ENCODE measurements around the gene SMARCE1.

Gene SMARCE1

GRCh38 chr17:40686192-40686591, 38.6 kb upstream of the SMARCE1 start:
- H3K27me3 ChIP-seq (ENCODE audit: low read length) = no peaks in the 10 kb centered on the region
- no peak overlapping the region for H3K9ac ChIP-seq (ENCODE audit: low read length)
- H3K27ac ChIP-seq (ENCODE audit: low read depth, low read length) = no peak overlapping the region
- H3F3A ChIP-seq (ENCODE audit: insufficient read depth) = no peaks in the 10 kb centered on the region
- no peaks in the 10 kb centered on the region for H3K79me2 ChIP-seq (ENCODE audit: insufficient read depth, low read length)
- H3K36me3 ChIP-seq (ENCODE audit: low read length) = no peaks in the 10 kb centered on the region
- no peak overlapping the region for H2AFZ ChIP-seq (ENCODE audit: low read depth, low read length, severe bottlenecking)
- no peak overlapping the region for H3K4me2 ChIP-seq (ENCODE audit: low read depth, low read length, poor library complexity, severe bottlenecking)
- no peak for TF ChIP-seq CTCF (IDR thresholded peaks at IDR 0.05; ENCODE audit: insufficient read depth, low read length, poor library complexity, severe bottlenecking)
- TF ChIP-seq EZH2phosphoT487 (conservative IDR thresholded peaks at IDR 0.05; ENCODE audit: low read length) = no peak
- no peaks in the 10 kb centered on the region for H4K20me1 ChIP-seq (ENCODE audit: low read depth, low read length)
- no peak overlapping the region for H3K4me3 ChIP-seq (ENCODE audit: insufficient read depth, low read length, poor library complexity, severe bottlenecking)
- no peaks in the 10 kb centered on the region for H3K9me3 ChIP-seq (ENCODE audit: insufficient read depth, low read length)
- H3K9me2 ChIP-seq (replicated peaks; ENCODE audit: insufficient read depth, low read length) = no peaks in the 10 kb centered on the region

GRCh38 chr17:40680998-40681397, 33.4 kb upstream of the SMARCE1 start:
- no peaks in the 10 kb centered on the region for H3F3A ChIP-seq (ENCODE audit: insufficient read depth)
- no peaks in the 10 kb centered on the region for H3K9me2 ChIP-seq (replicated peaks; ENCODE audit: insufficient read depth, low read length)
- H2AFZ ChIP-seq (ENCODE audit: low read depth, low read length, severe bottlenecking) = no peak overlapping the region
- H3K9me3 ChIP-seq (ENCODE audit: insufficient read depth, low read length) = no peaks in the 10 kb centered on the region
- H3K9ac ChIP-seq (ENCODE audit: low read length) = no peak overlapping the region
- H3K4me3 ChIP-seq (ENCODE audit: insufficient read depth, low read length, poor library complexity, severe bottlenecking) = no peak overlapping the region
- TF ChIP-seq EZH2phosphoT487 (conservative IDR thresholded peaks at IDR 0.05; ENCODE audit: low read length) (no peak), CTCF (IDR thresholded peaks at IDR 0.05; ENCODE audit: insufficient read depth, low read length, poor library complexity, severe bottlenecking) (no peak)
- H3K36me3 ChIP-seq (ENCODE audit: low read length) = no peaks in the 10 kb centered on the region
- no peaks in the 10 kb centered on the region for H3K79me2 ChIP-seq (ENCODE audit: insufficient read depth, low read length)
- H3K4me2 ChIP-seq (ENCODE audit: low read depth, low read length, poor library complexity, severe bottlenecking) = no peak overlapping the region
- no peaks in the 10 kb centered on the region for H4K20me1 ChIP-seq (ENCODE audit: low read depth, low read length)
- no peaks in the 10 kb centered on the region for H3K27me3 ChIP-seq (ENCODE audit: low read length)
- H3K27ac ChIP-seq (ENCODE audit: low read depth, low read length) = no peak overlapping the region

- TF ChIP-seq EZH2phosphoT487 (conservative IDR thresholded peaks at IDR 0.05; ENCODE audit: low read length) (no peak), CTCF (IDR thresholded peaks at IDR 0.05; ENCODE audit: insufficient read depth, low read length, poor library complexity, severe bottlenecking) (no peak)
- Histone ChIP-seq H3K27ac (ENCODE audit: low read depth, low read length) (no peak overlapping the region), H3K9me2 (replicated peaks; ENCODE audit: insufficient read depth, low read length) (no peaks in the 10 kb centered on the region), H3K9me3 (ENCODE audit: insufficient read depth, low read length) (no peaks in the 10 kb centered on the region), H2AFZ (ENCODE audit: low read depth, low read length, severe bottlenecking) (no peak overlapping the region), H4K20me1 (ENCODE audit: low read depth, low read length) (no peaks in the 10 kb centered on the region), H3K79me2 (ENCODE audit: insufficient read depth, low read length) (no peaks in the 10 kb centered on the region), H3K4me3 (ENCODE audit: insufficient read depth, low read length, poor library complexity, severe bottlenecking) (no peak overlapping the region), H3F3A (ENCODE audit: insufficient read depth) (no peaks in the 10 kb centered on the region), H3K9ac (ENCODE audit: low read length) (no peak overlapping the region), H3K4me2 (ENCODE audit: low read depth, low read length, poor library complexity, severe bottlenecking) (no peak overlapping the region), H3K27me3 (ENCODE audit: low read length) (no peaks in the 10 kb centered on the region), H3K36me3 (ENCODE audit: low read length) (no peaks in the 10 kb centered on the region)
These were observed 31.9 kb upstream of the SMARCE1 start for GRCh38 chr17:40679523-40679907.
